Aorta (tissue), 5 donors: ENCODE data around the gene FAM163B. TPM values are rescaled to one million over a fixed set of nuclear protein-coding genes. Genes with fewer than 3 reads are reported as not detected.

Source experiments
- ATAC-seq: fragments of 200-7000 bp; cut with Tn5 transposase; one replicate; pipeline ENCODE4 v1.9.1; 2022; ENCODE audit warnings: moderate library complexity; ENCODE audit not compliant: low FRiP score
- DNase-seq, 2 donors: peaks; one replicate each; pipeline ENCODE4 v3.0.0-alpha.2; 2020
- H3K27ac ChIP-seq, 2 donors: one replicate each; pipeline ENCODE4 v1.5.1; 2013; ENCODE audit warnings: low read length in 2 of 2, mild to moderate bottlenecking in 2 of 2, moderate library complexity in 2 of 2, control low read depth in 1 of 2, inconsistent platforms in 1 of 2, low read depth in 1 of 2
- H3K27me3 ChIP-seq, 2 donors: one replicate each; pipeline ENCODE4 v1.6.1; 2013; ENCODE audit warnings: control low read depth in 1 of 2, low read length in 1 of 2, mild to moderate bottlenecking in 1 of 2, moderate library complexity in 1 of 2; ENCODE audit not compliant: insufficient read depth in 2 of 2, control insufficient read depth in 1 of 2
- H3K36me3 ChIP-seq, 2 donors: one replicate each; pipeline ENCODE4 v1.6.1; 2013; ENCODE audit warnings: control low read depth in 1 of 2, low read length in 1 of 2, mild to moderate bottlenecking in 1 of 2; ENCODE audit not compliant: insufficient read depth in 2 of 2, control insufficient read depth in 1 of 2
- H3K4me1 ChIP-seq, 2 donors: one replicate each; pipeline ENCODE4 v1.6.1; 2013; ENCODE audit warnings: low read length in 2 of 2, control low read depth in 1 of 2, mild to moderate bottlenecking in 1 of 2, moderate library complexity in 1 of 2; ENCODE audit not compliant: insufficient read depth in 2 of 2, control insufficient read depth in 1 of 2
- H3K4me3 ChIP-seq, 2 donors: one replicate each; pipeline ENCODE4 v1.5.1; 2013; ENCODE audit warnings: low read length in 2 of 2, control low read depth in 1 of 2, mild to moderate bottlenecking in 1 of 2
- H3K9me3 ChIP-seq: one replicate; pipeline ENCODE4 v1.6.1; 2013; ENCODE audit warnings: mild to moderate bottlenecking, low read length; ENCODE audit not compliant: control insufficient read depth
- WGBS, 2 donors: extraction: QIAGEN DNeasy Blood & Tissue Kit; methylation state at CpG; one replicate each; pipeline ENCODE4 v1.1.7; 2013; 5-methylcytosine and 5-hydroxymethylcytosine counted together
- intact Hi-C, 2 donors: fragments of 100-400 bp; cut with DNase I; formaldehyde crosslinking; loops; one replicate each; pipeline versions ENCODE4 v1.14.2 to v1.15.0; 2022
- polyA plus RNA-seq, 2 donors: library from polyadenylated mRNA; stranded (reverse); fragments of 200-250 nt; gene quantifications; one replicate each; pipeline ENCODE4 v1.2.3, GENCODE V29; 2013
- total RNA-seq, 2 donors: library from RNA; stranded (reverse); fragmentation: NEBNext Ultra II Directional; extraction: Animal tissue kit (Norgen Biotek cat#: 25700); gene quantifications; one replicate each; pipeline ENCODE4 v1.2.1, GENCODE V29; 2021
- donor health status: healthy with polysubstance abuse.
- donor health status: Bipolar disorder and iron deficiency.
- donor health status: DM: no; HTN: no; CAD: no.
- donor health status: DM: no; HTN: no; CAD: no.
- donor health status: DM: yes; HTN: yes; CAD: no.

Gene FAM163B
- total and polyA plus RNA-seq, 4 donors = not detected

- 2 to 6% methylated on average over 28 of the region's 28 CpGs for WGBS, 2 donors
- Histone ChIP-seq H3K27me3 (no peaks in the 10 kb centered on the region), H3K4me1 (no peaks in the 10 kb centered on the region), H3K27ac (no peak overlapping the region), H3K36me3 (no peaks in the 10 kb centered on the region), H3K9me3 (no peaks in the 10 kb centered on the region), H3K4me3 (no peak overlapping the region)
- intact Hi-C loops = no loop called here
- ATAC-seq (peak; percentile 55), DNase-seq (no peak)
These were observed 24.4 kb downstream of the FAM163B start for GRCh38 chr9:133584559-133585476.

DNA sequence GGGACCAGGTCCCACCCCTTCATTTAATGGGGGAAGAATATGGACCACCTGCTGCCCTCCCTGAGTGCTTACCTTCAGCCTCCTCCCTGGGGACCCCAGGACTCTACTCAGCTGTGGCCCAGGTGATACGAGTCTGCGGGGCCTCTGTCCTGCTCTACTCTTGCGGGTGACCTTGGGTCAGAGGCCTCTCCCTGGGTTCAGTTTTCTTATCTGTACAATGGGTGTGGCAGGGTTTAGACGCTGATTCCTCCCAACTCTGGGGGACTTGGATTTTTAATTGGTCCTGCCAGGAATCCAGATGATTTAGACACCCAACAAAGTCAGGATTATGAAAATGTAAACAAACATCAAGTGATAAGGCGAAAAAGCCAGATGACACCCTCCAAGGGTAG lies 25.0 kb downstream of the FAM163B start:
- intact Hi-C loops = no loop called here

DNA sequence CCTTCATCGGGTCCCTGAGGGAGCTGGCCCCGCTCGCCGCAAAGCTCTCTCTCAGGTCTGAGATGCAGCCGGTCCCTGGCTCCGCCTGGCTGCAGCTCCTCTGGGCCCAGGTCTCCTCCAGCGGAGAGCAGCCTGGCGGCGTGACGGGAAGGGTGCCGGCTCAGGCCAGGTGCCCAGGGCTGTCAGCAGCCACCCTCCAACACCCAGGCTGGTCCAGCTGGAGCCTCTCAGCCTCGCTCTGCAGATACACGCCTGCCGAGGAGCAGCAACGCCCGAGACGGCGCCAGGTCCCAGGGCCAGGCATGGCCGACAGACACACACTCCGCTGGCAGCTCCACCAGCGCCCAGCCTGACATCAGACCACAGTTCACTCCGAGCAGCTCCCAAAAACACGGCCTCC lies 25.6 kb downstream of the FAM163B start:
- no peaks in the 10 kb centered on the region for H3K4me1 ChIP-seq
- ATAC-seq (no peak), DNase-seq (no peak)
- H3K9me3 ChIP-seq = no peaks in the 10 kb centered on the region
- no peaks in the 10 kb centered on the region for H3K27me3 ChIP-seq
- no peaks in the 10 kb centered on the region for H3K36me3 ChIP-seq
- WGBS, 2 donors = 55 to 72% methylated on average over 23 of the region's 23 CpGs
- H3K27ac ChIP-seq = no peak overlapping the region
- no peak overlapping the region for H3K4me3 ChIP-seq
- intact Hi-C loops = no loop called here

More for the DNA sequence above, 25.0 kb downstream of the FAM163B start:
- ATAC-seq (no peak), DNase-seq (no peak)
- no peaks in the 10 kb centered on the region for H3K36me3 ChIP-seq
- no peak overlapping the region for H3K4me3 ChIP-seq
- H3K27ac ChIP-seq = no peak overlapping the region
- H3K9me3 ChIP-seq = no peaks in the 10 kb centered on the region
- no peaks in the 10 kb centered on the region for H3K4me1 ChIP-seq
- no peaks in the 10 kb centered on the region for H3K27me3 ChIP-seq
- 68 to 70% methylated on average over 5 of the region's 5 CpGs for WGBS, 2 donors

DNA sequence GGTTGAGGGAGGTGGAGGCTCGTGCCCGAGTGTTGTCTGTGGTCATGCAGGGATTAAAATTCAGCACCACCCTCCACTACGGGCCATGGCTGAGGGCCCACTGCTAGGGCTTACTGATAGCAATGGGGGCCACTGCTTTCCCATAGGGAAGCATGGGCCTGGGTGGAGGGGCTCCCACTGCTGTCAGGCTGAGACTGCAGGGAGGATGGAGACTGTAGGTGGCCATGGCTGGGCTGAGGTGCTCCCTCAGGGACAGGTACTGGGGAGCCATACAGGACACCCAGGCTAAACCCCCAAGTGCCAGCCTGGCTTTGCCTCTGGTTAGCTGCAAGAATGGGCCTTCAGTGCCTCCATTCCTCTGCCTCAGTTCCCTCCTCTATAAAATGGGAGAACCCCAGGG lies 26.1 kb downstream of the FAM163B start:
- WGBS, 2 donors = 86 to 88% methylated on average over 3 of the region's 3 CpGs
- Histone ChIP-seq H3K27ac (no peak overlapping the region), H3K4me3 (no peak overlapping the region), H3K27me3 (no peaks in the 10 kb centered on the region), H3K9me3 (no peaks in the 10 kb centered on the region), H3K4me1 (no peaks in the 10 kb centered on the region), H3K36me3 (no peaks in the 10 kb centered on the region)
- intact Hi-C loops = no loop called here
- DNase-seq (no peak), ATAC-seq (no peak)

- H3K27me3 ChIP-seq = no peaks in the 10 kb centered on the region
- no peak for ATAC-seq
- H3K4me3 ChIP-seq = no peak overlapping the region
- no peak for DNase-seq
- 95% methylated on average over 14 of the region's 14 CpGs for WGBS, 2 donors
- H3K36me3 ChIP-seq = no peaks in the 10 kb centered on the region
- no peaks in the 10 kb centered on the region for H3K4me1 ChIP-seq
- no peak overlapping the region for H3K27ac ChIP-seq
- no peaks in the 10 kb centered on the region for H3K9me3 ChIP-seq
- intact Hi-C loops = no loop called here
These were observed 26.6 kb downstream of the FAM163B start for GRCh38 chr9:133582501-133583045.

DNA sequence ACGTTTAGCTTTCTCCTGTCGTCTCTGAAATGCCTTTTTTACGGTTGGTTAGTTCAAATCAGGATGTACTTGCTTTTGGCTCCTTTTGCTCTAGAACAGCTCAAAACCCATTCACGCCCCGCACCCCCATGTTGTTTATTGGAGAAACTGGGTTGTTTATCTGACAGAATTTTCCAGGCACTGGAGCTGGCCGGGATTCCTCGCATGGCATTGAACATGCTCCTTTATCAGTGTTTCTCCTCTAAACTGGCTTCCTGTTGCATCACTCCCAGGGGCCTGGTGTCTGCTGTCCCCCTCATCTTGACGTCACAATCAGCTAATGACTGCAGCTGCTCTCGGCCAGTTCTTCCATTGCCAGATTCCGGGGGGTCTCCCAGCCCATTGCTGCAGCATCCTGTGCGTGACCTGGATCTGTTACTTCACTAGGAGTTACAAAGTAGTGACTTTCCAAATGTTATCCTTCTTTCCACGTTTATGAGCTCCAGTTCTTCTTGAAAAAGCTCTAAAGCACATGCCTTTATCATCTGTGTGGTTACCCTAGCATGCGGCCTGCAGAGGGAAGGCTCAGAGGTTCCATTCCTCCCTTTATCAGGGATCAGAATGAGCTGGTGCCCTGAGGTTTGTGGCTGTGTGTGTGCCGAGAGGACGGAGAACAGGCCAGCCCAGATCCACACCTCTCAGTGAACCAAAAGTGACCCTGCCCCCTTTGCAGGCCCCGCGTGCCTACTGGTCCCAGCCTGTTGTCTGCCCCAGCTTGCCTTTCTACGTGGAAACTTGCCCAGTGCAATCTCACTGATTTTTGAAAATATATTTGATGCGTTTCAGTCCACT lies 27.5 kb downstream of the FAM163B start:
- H3K4me3 ChIP-seq = no peak overlapping the region
- H3K27ac ChIP-seq = no peak overlapping the region
- no peaks in the 10 kb centered on the region for H3K9me3 ChIP-seq
- no peaks in the 10 kb centered on the region for H3K4me1 ChIP-seq
- WGBS, 2 donors = 77 to 82% methylated on average over 19 of the region's 19 CpGs
- no peak for ATAC-seq
- H3K36me3 ChIP-seq = no peaks in the 10 kb centered on the region
- no peaks in the 10 kb centered on the region for H3K27me3 ChIP-seq
- DNase-seq = no peak
- intact Hi-C loops = no loop called here

- intact Hi-C loops = no loop called here
- H3K4me1 ChIP-seq = no peaks in the 10 kb centered on the region
- H3K4me3 ChIP-seq = no peak overlapping the region
- ATAC-seq (no peak), DNase-seq (no peak)
- WGBS, 2 donors = 80 to 83% methylated on average over 4 of the region's 4 CpGs
- H3K36me3 ChIP-seq = no peaks in the 10 kb centered on the region
- H3K9me3 ChIP-seq = no peaks in the 10 kb centered on the region
- no peaks in the 10 kb centered on the region for H3K27me3 ChIP-seq
- H3K27ac ChIP-seq = no peak overlapping the region
These were observed 28.2 kb downstream of the FAM163B start for GRCh38 chr9:133581011-133581410.

DNA sequence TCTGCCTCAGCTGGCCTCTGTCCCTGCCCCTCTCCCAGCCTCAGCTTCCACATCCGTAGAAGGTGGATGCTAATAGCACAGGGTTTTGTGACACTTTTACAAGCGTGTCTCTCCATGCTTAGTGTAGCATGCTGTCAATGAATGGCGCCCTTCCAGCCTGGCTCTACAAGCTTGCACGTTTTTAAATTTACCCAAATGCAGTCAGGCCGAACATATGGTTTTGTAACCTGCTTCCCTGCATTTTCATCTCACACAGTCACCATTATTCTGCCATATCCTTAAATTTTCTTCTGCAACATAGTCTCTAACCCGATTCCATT lies 28.8 kb downstream of the FAM163B start:
- ATAC-seq (no peak), DNase-seq (no peak)
- Histone ChIP-seq H3K4me3 (no peak overlapping the region), H3K36me3 (no peaks in the 10 kb centered on the region), H3K27ac (no peak overlapping the region), H3K27me3 (no peaks in the 10 kb centered on the region), H3K9me3 (no peaks in the 10 kb centered on the region), H3K4me1 (no peaks in the 10 kb centered on the region)
- WGBS, 2 donors = 57 to 65% methylated on average over 6 of the region's 6 CpGs
- intact Hi-C loops = no loop called here
